AML-193 (cell line): ENCODE data around the gene RNF20.
"Not testable (repeated sequence)": the region's sequence is repeated elsewhere in the genome, so short reads cannot be mapped to it uniquely, and the experiment has no call there.

ENCODE experiments used
- DNase-seq, 2 experiments: peaks; one replicate each; lab custom pipeline; 2025; lab: John Stamatoyannopoulos, UW

Gene RNF20

GRCh38 chr9:101536938-101537337, 3.3 kb downstream of the RNF20 start:
- no peak for DNase-seq

GRCh38 chr9:101540069-101540468, 6.4 kb downstream of the RNF20 start:
- DNase-seq: no peak

GRCh38 chr9:101543098-101543735, 9.6 kb downstream of the RNF20 start:
- no peak for DNase-seq

- not testable (repeated sequence) for DNase-seq
Observed at GRCh38 chr9:101549472-101550098, 15.9 kb downstream of the RNF20 start.

GRCh38 chr9:101561740-101562139, 28.1 kb downstream of the RNF20 start:
- DNase-seq: no peak

GRCh38 chr9:101562966-101563365, 29.3 kb downstream of the RNF20 start:
- DNase-seq: no peak

GRCh38 chr9:101564252-101564651, 30.6 kb downstream of the RNF20 start:
- no peak for DNase-seq

GRCh38 chr9:101566904-101567724, 33.5 kb downstream of the RNF20 start:
- DNase-seq: peak; percentile 14 to 56

GRCh38 chr9:101567725-101568350, 34.2 kb downstream of the RNF20 start:
- DNase-seq: no peak

- no peak for DNase-seq
Observed at GRCh38 chr9:101569741-101570501, 36.3 kb downstream of the RNF20 start.

- no peak for DNase-seq
Observed at GRCh38 chr9:101571114-101571513, 37.5 kb downstream of the RNF20 start.

- no peak for DNase-seq
Observed at GRCh38 chr9:101572316-101572715, 38.7 kb downstream of the RNF20 start.

GRCh38 chr9:101574731-101575333, 41.2 kb downstream of the RNF20 start:
- DNase-seq: no peak

- no peak for DNase-seq
Observed at GRCh38 chr9:101578378-101578777, 44.7 kb downstream of the RNF20 start.

GRCh38 chr9:101579711-101580545, 46.3 kb downstream of the RNF20 start:
- peak; percentile 46 to 51 for DNase-seq

- DNase-seq: no peak
Observed at GRCh38 chr9:101582553-101582952, 48.9 kb downstream of the RNF20 start.

- peak; percentile 75 to 82 for DNase-seq
Observed at GRCh38 chr9:101585740-101586139, 52.1 kb downstream of the RNF20 start.

GRCh38 chr9:101586651-101587050, 53.0 kb downstream of the RNF20 start:
- no peak for DNase-seq

GRCh38 chr9:101587332-101588043, 53.8 kb downstream of the RNF20 start:
- no peak for DNase-seq

GRCh38 chr9:101590074-101590473, 56.4 kb downstream of the RNF20 start:
- not testable (repeated sequence) for DNase-seq
